ENCODE results near the gene TSPEAR.

DNA sequence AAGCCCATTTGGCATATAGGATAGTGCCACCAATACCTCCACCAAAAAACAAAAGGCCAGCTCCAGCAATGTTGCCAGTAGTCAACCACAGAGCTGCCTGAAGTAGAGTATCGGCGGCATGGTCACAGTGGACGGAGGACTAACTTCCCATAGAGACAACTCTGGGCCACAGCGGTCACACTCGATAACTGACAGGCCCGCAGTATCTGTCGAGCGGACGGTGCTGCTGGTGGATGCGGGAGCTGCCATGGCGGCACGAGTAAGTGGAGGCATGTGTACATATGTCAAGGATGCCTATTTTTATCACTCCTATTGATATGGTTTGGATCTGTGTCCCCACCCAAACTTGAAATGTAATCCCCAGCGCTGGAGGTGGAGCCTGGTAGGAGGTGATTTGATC lies 33.5 kb downstream of the TSPEAR start:
- TF ChIP-seq CTCF (IDR thresholded peaks at IDR 0.05) (no peak), POLR2A (IDR thresholded peaks at IDR 0.05; ENCODE audit: low read depth) (no peak), EP300 (IDR thresholded peaks at IDR 0.05) (no peak)
